GM10266 (cell line): ENCODE data around the gene GTF2IRD1.
A peak's percentile ranks its signal among the peaks of the same experiment; 100 is the strongest.

Source experiments
- DNase-seq: peaks from one replicate; pipeline ENCODE4 v3.0.0; 2012; ENCODE audit errors: extremely low spot score
- TF ChIP-seq, protein P1 (sequence below): IDR thresholded peaks from 2 replicates; pipeline ENCODE4 v1.5.1; 2012; ENCODE audit warnings: mild to moderate bottlenecking, low read depth; ENCODE audit not compliant: control insufficient read depth, insufficient read depth; ENCODE audit errors: missing control alignments

Gene GTF2IRD1

DNA sequence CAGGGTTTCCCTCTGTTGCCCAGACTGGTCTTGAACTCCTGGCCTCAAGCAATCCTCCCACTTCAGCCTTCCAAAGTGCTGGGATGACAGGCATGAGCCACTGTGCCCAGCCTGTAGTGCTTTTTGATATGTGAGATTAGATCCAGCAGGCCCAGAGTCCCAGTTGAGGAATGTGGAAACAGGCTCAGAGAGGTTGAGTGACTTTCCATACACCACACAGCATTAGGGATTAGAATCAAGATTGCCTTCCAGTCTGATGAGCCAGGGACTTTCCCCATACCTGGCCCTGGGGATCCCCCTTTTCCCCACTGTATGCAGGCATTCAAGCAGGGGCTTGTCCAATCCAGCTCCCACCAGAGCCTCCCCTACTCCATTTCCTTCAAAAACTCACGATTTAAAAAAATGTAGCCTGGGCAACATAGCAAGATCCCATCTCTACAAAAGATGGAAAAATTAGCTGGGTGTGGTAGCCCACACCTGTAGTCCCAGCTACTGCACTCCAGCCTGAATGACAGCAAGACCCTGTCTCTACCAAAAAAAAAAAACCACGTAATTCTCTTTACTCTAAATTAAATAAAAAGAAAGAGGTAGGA lies 128.8 kb downstream of the GTF2IRD1 start:
- TF ChIP-seq, protein P1, sequence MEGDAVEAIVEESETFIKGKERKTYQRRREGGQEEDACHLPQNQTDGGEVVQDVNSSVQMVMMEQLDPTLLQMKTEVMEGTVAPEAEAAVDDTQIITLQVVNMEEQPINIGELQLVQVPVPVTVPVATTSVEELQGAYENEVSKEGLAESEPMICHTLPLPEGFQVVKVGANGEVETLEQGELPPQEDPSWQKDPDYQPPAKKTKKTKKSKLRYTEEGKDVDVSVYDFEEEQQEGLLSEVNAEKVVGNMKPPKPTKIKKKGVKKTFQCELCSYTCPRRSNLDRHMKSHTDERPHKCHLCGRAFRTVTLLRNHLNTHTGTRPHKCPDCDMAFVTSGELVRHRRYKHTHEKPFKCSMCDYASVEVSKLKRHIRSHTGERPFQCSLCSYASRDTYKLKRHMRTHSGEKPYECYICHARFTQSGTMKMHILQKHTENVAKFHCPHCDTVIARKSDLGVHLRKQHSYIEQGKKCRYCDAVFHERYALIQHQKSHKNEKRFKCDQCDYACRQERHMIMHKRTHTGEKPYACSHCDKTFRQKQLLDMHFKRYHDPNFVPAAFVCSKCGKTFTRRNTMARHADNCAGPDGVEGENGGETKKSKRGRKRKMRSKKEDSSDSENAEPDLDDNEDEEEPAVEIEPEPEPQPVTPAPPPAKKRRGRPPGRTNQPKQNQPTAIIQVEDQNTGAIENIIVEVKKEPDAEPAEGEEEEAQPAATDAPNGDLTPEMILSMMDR, result no peak
- no peak for DNase-seq

DNA sequence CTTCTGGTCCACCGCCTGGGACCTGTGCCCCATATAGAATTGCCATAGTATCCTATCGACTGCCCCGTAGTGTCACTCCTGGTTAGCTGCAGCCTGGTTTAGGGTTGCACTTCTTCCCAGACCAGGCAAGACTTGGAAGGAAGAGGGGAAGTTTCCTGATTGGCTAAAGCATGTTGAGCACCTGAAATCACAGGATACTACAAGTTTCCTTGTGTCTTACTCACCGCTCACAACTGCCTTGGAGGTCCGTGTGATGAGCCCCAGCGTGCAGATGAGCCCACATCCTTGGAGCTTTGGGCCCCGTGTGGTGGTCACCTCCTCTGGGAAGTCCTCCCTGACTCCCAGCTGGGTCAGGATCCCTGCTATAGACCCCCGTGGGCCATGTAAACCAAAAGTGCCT lies 129.9 kb downstream of the GTF2IRD1 start:
- TF ChIP-seq, protein P1, result no peak
- no peak for DNase-seq

DNA sequence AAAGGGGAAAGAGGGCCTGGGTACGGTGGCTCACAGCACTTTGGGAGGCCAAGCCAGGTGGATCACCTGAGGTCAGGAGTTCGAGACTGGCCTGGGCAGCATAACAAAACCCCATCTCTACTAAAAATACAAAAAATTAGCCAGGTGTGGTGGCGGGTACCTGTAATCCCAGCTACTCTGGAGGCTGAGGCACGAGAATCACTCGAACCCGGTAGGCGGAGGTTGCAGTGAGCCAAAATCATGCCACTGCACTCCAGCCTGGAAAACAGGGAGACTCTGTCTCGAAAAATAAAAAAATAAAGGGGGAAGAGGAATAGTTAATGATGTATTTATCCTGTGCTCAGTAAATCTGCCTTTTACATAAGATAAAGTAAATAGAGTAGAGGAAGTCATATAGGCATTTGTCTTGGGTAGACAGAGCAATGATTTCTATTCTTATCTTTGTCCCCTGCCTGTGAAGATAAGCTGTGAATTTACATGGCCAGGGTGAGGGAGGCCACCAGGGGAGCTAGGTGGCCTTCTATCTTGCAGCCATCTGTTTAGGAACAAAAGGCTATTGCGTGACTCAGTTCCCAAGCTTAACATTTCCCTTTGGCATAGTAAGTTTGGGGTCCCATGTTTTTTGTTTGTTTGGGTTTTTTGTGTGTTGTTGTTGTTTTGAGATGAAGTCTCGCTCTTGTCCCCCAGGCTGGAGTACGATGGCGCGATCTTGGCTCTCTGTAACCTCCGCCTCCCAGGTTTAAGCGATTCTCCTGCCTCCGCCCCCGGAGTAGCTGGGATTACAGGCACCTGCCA lies 130.7 kb downstream of the GTF2IRD1 start:
- TF ChIP-seq, protein P1, result no peak
- DNase-seq, result no peak

DNA sequence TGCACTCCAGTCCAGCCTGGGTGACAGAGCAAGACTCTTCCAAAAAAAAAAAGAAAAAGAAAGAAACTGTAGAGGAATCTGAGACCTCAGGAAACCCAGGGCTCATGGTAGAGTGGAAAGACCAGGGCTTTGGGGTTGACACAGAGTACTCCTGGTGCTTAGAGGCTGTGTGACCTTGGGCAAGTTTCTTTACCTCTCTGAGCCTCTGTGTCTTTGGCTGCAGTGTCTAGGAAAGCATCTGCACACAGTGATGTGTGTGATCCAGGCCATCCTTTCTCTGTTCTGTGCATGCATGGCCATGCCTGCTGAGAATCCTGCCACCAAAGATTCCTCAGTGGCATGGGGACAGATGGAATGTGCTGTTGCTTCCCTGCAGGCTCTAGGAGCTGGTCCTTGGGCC lies 132.1 kb downstream of the GTF2IRD1 start:
- DNase-seq, result no peak
- TF ChIP-seq, protein P1, result no peak

DNA sequence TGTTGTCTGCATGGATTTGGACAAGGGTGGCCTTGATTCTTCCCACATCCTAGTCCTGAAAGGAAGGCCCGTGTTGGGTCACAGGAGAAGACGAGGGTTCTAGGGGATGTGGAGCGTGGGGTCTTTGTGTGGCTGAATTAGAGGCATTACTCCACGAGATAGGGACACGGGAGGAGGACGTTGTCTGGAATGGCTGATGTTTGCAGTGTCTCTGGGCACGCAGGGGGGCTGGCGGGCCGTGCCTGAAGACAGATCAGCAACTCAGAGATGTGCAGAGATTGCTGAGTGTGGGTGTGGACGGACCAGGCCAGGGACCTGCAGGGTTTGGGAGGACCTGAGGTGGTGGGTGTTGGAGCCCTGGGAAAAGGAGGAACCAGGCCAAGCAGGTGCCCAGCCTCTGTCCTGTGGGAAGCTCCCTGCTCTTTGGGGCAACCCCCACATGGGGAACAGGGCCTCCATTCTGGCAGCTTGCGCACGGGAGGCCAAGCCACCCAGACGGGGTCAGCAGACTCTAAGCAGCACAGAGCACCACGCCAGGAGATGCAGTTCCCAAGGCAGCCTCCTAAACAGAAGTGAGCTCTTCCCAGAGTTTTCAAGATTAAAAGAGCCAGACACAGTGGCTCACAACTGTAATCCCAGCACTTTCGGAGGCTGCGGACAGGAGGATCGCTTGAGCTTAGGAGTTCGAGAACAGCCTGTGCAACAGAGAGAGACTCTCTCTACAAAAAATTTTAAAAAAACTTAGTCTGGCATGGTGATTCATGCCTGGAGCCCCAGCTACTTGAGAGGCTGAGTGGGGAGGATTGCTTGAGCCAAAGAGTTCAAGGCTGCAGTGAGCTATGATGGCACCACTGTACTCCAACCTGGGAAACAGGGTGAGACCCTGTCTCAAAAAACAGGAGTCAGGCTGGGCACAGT lies 132.8 kb downstream of the GTF2IRD1 start:
- TF ChIP-seq, protein P1, result no peak
- no peak for DNase-seq

DNA sequence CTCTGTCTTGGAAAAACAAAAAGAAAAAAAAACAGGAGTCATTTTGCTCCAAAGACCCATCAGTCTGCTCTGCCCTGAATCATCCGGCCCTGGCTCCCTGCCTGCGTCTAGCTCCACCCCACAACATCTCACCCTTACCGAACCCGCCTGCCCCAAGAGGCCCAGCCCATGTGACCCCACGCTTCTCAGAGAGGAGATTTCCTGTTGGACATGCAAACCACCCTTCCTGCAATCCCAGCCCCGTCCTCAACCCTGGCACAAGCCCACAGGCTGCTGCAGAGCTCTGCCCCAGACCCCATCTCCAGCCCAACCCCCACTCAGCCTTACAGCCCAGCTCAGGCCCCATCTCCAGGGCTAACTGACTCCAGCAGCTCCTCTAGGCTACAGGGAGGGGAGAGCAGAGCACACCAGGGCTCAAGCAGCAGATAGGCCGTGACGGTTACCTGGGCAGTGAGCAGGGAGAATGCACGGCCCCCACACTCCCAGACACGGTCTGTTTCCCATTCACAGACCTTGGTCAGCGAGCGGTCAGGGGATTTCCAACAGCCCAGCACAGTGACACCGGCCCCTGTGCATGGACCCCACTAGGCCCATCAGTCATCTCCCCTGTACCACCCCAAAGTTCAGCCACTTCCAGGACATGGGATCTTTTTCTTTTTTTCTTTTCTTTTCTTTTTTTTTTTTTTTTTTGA lies 133.9 kb downstream of the GTF2IRD1 start:
- peak; percentile 73 for DNase-seq
- TF ChIP-seq, protein P1, result no peak
